ENCODE measurements around the gene ME3.

ME3 gene

DNA sequence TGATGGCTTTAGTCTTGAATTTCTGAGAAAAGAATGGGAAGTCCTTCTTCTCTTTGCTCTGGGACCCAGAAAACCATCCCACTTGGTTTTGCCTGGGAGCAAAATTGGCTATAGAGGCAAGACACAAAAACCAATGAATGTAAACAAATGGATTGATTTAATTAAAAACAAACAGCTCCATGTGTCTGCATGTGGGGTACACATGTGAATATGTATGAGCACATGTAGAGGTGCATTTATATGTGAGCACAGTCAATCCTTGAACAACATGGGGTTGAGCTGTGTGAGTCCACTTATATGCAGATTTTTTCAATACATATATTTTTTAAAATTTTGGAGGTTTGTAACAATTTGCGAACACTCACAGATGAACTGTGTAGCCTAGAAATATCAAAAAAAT lies 210.5 kb downstream of the ME3 start:
- Histone ChIP-seq H3K4me3 (ENCODE audit: low read depth, low read length) (no peak overlapping the region), H3K36me3 (replicated peaks) (no peaks in the 10 kb centered on the region), H3K27ac (no peak overlapping the region), H3K27me3 (replicated peaks) (no peaks in the 10 kb centered on the region)
- in situ Hi-C loops (cut with HindIII; ENCODE audit: low pct_ligation_motif_present, low sequenced_read_pairs) = no loop called here
- TF ChIP-seq CTCF (IDR thresholded peaks at IDR 0.05; ENCODE audit: low read depth, low read length, missing control alignments) = no peak
- DNase-seq = no peak

DNA sequence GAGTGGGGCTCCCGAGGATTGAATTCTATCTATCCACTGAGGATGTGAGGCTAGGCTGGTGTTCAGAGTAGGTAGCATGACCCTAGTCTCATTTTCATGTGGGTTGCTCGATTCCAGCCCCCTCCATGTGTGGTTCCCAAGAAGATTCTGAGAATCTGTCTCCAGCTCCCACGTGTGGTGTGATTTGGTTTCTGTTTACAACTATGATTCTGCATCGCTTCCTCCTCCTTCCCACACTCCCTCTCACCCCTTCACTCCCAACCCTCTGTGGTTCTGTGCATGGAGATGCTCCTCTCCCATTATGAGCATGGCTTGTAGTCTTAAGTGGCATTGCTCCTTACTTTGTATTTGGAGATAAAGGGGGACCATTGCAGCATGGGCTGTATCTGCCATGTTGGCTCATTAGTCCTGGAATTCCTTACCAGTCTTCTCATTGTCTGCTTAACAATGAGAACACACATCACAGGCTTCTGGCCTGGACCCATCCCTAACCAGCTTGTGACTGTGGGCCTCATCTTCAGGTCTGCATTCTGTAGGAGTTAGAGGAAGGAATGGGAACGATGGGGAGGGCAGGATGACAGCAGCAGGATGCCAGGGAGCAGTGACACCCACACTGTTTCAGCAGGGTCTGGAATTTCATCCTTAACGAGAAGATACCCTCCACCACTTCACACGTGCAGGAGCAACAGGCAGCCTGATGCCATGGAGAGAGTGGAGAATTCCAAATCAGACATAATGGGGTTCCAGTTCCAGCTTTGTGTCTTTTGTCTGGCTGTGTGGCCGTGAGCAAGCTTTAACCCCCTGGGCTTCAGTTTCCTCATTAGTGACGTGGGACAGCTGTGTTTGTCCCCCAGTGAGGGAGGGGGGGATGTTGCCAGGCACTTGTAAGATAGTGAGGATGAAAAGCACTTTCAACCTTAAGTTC lies 211.7 kb downstream of the ME3 start:
- DNase-seq = peak; percentile 49
- H3K4me3 ChIP-seq (ENCODE audit: low read depth, low read length) = no peak overlapping the region
- TF ChIP-seq CTCF (IDR thresholded peaks at IDR 0.05; ENCODE audit: low read depth, low read length, missing control alignments) = peak; percentile 20
- no peaks in the 10 kb centered on the region for H3K36me3 ChIP-seq (replicated peaks)
- H3K27ac ChIP-seq = peak overlapping the region; percentile 88
- in situ Hi-C loops (cut with HindIII; ENCODE audit: low pct_ligation_motif_present, low sequenced_read_pairs) = no loop called here
- no peaks in the 10 kb centered on the region for H3K27me3 ChIP-seq (replicated peaks)

DNA sequence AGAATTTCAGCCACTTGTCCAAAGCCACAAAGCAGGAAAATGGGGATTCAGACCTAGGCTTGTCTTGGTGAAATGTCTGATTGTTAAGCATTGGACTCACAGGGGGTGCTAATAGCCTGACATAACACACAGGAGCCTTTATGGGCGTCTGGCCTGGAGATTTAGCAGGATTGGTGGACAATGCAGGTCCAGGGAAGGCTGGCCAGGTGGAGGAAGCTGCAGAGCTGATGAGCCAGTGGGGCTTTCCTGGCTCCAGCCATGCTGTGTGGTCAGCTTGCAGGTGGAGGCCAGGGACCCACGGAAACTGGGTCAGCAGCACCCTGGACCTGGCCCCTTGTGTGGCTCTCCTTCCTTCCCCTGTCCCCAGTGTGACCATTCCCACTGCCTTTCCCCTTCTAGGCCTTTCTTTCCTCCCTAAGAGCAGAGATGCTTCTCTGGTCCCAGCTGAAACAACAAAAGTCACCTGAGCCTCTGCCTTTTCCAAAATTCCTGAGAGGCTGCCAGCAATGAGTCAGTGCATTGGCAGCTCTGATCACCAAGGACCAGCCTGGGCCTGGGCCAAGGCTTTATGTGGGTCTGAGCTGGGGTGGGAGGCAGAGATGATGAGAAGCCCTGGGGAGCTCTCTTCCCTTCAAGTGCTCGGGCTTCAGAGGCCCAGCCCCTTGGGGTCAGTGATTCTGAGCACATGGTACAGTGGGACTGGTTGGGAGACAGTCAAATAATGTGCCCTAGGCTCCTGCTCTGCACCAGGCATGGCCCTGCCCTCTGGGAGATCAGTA lies 212.5 kb downstream of the ME3 start:
- H3K27me3 ChIP-seq (replicated peaks) = no peaks in the 10 kb centered on the region
- peak; percentile 10 for TF ChIP-seq CTCF (IDR thresholded peaks at IDR 0.05; ENCODE audit: low read depth, low read length, missing control alignments)
- peak overlapping the region; percentile 88 for H3K27ac ChIP-seq
- H3K4me3 ChIP-seq (ENCODE audit: low read depth, low read length) = no peak overlapping the region
- no peaks in the 10 kb centered on the region for H3K36me3 ChIP-seq (replicated peaks)
- in situ Hi-C loops (cut with HindIII; ENCODE audit: low pct_ligation_motif_present, low sequenced_read_pairs) = no loop called here
- DNase-seq = peak; percentile 91

GRCh38 chr11:86459002-86459385 lies 213.4 kb downstream of the ME3 start:
- no peaks in the 10 kb centered on the region for H3K27me3 ChIP-seq (replicated peaks)
- peak overlapping the region; percentile 88 for H3K27ac ChIP-seq
- in situ Hi-C loops (cut with HindIII; ENCODE audit: low pct_ligation_motif_present, low sequenced_read_pairs) = no loop called here
- H3K36me3 ChIP-seq (replicated peaks) = no peaks in the 10 kb centered on the region
- no peak for DNase-seq
- no peak overlapping the region for H3K4me3 ChIP-seq (ENCODE audit: low read depth, low read length)
- no peak for TF ChIP-seq CTCF (IDR thresholded peaks at IDR 0.05; ENCODE audit: low read depth, low read length, missing control alignments)

GRCh38 chr11:86458294-86459001 lies 214.0 kb downstream of the ME3 start:
- Histone ChIP-seq H3K36me3 (replicated peaks) (no peaks in the 10 kb centered on the region), H3K27me3 (replicated peaks) (no peaks in the 10 kb centered on the region), H3K4me3 (ENCODE audit: low read depth, low read length) (no peak overlapping the region), H3K27ac (peak overlapping the region; percentile 88)
- no peak for DNase-seq
- in situ Hi-C loops (cut with HindIII; ENCODE audit: low pct_ligation_motif_present, low sequenced_read_pairs) = no loop called here
- TF ChIP-seq CTCF (IDR thresholded peaks at IDR 0.05; ENCODE audit: low read depth, low read length, missing control alignments) = no peak

Measured in brain microvascular endothelial cell (primary cell).